GM21529 (cell line): ENCODE data around the gene MYF5.
A peak's percentile ranks its signal among the peaks of the same experiment; 100 is the strongest.

Experiments used
- ATAC-seq: cut with Tn5 transposase; IDR thresholded peaks from one replicate; pipeline ENCODE4 v1.9.1; 2021; ENCODE audit not compliant: unreplicated experiment

The MYF5 gene

DNA sequence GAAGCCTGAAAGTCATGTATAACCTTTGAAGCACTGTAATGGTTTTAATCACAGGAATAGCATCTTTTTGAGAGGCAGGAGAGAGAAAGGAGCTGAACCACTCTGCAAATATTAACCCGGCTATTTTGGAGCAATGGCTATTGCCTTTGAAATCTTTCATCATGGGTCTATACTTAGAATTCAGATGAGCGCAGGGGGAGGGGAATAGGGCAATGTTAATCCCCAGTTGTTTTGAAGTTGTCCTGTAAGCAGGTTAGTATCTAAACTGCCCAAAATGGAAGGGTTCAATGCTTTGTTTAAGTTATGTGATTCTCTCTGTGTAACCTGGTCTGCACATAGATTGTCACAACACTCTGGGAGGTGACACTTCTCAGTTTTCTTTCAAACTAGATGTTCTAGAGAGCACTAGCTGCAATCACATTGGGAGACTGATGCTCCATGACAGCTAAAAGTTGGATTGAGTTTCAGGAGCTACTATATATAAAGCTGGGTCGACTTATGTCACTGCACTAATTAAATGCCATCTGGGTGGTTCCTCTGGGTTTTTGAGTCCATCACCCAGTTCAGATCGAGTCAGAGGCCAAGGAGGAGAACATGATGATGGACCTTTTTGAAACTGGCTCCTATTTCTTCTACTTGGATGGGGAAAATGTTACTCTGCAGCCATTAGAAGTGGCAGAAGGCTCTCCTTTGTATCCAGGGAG lies 9.4 kb upstream of the MYF5 start, which contains the start of gene MYF6:
Gene MYF6, plus strand, starts transcription at position 509 of the 704 bp plus-strand sequence. Its CDS starts 86 bp downstream, at position 595.
- no peak for ATAC-seq

DNA sequence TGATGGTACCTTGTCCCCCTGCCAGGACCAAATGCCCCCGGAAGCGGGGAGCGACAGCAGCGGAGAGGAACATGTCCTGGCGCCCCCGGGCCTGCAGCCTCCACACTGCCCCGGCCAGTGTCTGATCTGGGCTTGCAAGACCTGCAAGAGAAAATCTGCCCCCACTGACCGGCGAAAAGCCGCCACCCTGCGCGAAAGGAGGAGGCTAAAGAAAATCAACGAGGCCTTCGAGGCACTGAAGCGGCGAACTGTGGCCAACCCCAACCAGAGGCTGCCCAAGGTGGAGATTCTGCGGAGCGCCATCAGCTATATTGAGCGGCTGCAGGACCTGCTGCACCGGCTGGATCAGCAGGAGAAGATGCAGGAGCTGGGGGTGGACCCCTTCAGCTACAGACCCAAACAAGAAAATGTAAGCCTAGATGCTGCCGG lies 8.9 kb upstream of the MYF5 start:
- ATAC-seq = no peak

DNA sequence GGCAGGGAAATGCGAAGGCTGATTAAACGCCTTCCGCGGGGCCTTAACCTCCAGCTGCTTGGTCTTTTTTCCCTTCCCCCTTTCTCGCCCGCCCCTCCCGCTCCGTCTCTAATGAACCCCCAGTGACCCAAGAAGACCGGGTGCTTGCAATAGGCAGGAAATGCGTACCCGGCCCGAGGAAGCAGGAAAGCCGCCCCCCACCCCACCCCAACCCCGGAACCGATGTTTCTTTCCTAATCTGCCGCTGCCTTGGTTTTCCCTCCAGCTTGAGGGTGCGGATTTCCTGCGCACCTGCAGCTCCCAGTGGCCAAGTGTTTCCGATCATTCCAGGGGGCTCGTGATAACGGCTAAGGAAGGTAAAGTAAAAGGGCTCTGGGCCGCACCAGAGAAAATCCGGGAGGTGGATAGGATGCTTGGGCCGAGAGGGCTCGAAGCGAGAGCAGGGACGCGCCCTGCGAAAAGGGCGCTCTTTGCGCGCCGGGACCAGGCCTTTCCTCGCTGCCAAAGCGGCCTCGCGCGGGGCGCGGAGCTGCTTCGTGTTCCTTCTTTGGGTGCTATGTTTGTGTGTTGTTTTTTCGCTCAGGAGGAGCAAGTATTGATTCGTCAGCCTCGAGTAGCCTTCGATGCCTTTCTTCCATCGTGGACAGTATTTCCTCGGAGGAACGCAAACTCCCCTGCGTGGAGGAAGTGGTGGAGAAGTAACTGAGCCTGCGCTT lies 8.3 kb upstream of the MYF5 start:
- ATAC-seq = no peak

DNA sequence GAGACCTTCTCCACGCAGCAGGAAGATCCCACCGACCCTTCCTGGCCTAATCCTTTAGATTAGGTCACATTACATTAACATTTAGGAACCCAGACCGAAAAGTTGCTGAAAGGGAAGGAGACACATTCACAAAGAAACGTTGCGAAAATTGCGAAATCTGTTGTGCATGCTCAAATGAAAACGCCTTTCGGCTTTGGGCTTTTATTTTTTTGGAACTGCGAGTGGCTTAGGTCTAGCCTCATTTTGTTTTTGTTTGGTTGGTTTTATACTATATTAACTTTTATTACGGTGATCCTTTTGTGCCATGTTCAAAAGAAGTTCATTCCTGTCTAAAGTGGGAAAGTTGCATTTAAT lies 7.8 kb upstream of the MYF5 start:
- ATAC-seq = no peak

- peak; percentile 52 for ATAC-seq
Measured at GRCh38 chr12:80709811-80710726, 6.6 kb upstream of the MYF5 start.

DNA sequence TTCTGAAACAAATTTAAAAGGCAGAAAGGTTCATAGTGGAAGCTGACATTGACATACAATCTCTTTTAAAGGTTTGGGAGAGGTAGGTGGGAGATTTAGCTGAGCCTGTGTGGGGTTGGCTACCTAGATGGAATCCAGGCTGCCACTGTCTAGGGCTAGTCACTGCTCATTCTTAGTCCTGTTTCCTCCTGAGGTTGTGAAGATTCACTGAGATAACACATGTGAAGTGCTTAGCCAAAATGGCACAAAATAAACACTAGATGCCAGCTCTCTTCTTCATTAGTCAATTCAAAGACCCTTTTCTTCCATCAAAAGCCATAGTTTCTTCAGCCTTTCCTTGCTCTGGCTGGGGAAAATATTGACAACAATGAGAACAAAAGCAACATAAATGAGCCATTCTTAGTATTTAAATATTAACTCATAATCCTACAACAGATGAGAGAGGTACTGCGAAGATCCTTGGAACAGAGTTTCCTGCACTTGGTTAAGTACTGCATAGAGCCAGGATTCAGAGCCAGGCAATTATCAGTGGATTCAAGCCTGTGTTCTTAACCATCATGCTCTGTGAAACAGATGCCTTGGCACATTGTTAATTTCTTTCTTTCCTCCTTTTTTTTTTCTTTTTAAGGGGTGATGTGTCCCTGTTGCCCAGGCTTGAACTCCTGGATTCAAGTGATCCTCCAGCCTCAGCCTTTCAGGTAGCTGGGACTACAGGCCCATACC lies 5.8 kb upstream of the MYF5 start:
- peak; percentile 25 for ATAC-seq

DNA sequence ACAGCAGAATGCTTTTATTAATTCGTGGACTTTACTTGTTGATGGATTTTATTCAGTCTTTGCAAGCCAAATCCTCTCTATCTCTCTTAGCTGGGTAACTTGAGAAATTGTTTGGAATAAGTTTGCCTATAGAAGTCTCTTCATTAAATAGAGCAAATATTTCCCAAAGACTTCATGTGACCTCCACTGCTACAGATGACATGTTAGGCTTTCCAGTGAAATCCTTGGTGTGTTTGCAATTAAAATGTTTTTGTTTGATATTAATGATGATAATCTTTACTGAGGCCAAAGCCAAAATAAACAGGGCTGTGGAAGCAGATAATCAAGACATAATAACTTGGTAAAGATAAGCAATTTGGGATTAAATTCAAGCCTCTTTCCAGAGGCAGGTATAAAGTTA lies 4.8 kb upstream of the MYF5 start:
- no peak for ATAC-seq

- ATAC-seq = no peak
Measured at GRCh38 chr12:80712866-80713265, 3.8 kb upstream of the MYF5 start.

DNA sequence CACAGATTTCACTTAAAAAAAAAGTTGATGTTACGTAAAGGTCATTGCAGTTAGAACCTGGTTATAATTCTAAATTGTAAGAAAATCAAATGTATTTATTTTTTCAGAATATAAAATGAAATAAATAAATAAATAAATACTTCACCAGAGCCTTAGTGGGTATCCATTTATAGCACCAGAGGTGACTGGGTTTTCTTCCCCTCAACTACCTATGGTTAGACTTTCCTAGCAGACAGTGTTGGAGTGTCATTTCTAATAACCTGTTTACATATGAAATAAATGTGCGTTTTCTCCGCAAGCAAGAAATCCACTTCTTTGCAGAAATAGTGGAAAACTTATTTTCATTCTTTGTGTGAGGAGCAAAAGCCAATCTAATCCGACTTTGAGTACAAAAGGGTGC lies 3.3 kb upstream of the MYF5 start:
- no peak for ATAC-seq

GRCh38 chr12:80714055-80714454 lies 2.7 kb upstream of the MYF5 start:
- no peak for ATAC-seq

GRCh38 chr12:80714846-80715245 lies 1.9 kb upstream of the MYF5 start:
- ATAC-seq = no peak

DNA sequence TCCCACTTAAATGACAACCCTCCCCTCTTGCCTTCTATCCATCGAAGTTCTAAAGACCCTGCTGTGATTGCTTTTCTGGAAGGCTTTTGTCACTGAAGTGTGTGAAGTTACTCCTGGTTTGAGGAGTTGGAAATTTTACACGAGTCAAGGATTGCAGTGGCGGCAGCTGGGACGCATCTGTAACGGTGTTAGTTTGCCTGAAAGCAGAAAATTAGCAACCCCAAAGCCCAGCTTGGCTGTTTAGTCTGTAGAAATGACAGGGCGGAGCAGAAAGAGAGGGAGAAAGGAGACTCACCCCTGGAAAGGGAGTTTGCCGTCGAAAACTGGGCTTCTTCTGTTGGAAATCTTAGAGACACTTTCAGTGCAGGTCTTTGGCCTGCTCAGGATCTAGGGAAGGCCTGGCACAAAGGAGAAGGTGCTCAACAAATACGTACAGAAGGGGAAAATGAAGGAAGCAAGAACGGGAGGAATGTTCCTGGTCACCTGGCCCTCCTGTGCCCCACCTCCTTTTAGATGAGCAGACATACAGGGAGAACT lies 931 bp upstream of the MYF5 start:
- ATAC-seq = no peak

- no peak for ATAC-seq
Measured at GRCh38 chr12:80717856-80718255, 1.1 kb downstream of the MYF5 start.

DNA sequence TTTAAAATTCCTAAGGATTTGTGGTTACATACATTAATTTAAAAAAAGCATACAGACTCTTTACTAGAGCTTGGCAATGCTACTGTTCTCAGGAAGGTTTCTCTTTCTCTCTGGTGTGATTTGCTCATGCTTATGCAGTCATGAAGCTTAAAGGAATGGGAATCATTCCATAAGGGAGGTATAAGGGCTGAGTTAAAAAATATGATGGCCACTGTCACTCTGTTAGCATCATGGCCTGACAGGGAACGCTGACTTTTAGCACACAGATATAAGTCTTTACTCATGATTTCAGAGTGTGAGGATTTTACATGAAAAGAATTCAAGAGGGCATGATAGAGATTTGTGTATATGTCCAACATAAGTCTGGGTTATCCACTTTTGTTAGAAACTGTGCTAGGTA lies 3.8 kb downstream of the MYF5 start:
- no peak for ATAC-seq

GRCh38 chr12:80721326-80721725 lies 4.6 kb downstream of the MYF5 start:
- no peak for ATAC-seq

DNA sequence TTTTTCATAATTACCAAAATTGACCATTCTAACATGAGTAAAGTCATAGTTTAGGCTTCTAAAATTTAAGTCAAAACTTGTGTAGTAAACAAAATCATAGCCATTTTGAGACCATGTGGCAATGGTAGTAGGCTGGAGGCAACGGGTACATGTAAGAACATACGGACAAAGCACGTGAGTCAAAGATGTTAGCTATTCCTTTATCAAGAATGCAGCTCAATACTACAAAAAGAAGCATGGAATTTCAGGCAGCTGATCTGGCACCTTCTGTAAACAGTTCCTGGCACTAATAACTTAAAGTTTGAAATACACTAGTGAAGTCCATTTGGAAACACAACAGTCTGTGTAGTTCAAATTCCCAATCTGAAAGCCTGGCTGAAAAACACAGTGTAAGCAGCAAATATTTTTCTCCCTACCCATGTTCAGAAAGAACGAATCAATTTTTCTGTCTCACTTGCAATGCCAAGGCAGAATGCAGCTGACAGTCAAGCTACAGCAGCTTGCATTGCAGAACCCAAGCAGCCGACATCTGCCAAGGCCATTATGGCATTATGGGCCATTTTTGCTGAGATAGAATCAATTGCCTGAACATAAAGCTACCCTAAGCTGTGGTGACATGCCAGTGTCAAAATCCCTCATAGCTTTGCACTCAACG lies 29.3 kb downstream of the MYF5 start:
- no peak for ATAC-seq

DNA sequence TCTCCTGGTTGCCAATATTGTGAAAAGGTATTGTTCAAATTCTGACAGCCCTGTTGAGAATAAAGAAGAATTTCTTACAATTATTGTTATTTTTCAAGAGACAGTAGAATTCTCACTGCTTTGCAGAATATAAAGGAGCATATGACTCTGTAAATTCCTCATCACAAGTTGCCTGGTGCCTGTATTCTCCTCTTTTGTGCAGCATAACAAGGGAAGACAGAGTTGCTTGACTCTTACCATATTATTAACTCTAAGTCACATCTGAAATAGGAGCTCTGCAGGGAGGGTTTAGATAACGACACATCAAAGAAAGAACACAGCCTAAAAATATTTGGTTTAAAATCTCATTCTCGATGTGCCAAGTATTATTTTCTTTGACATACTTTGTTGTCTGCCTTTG lies 31.1 kb downstream of the MYF5 start:
- no peak for ATAC-seq

- ATAC-seq = no peak
Measured at GRCh38 chr12:80749456-80749855, 32.7 kb downstream of the MYF5 start.

DNA sequence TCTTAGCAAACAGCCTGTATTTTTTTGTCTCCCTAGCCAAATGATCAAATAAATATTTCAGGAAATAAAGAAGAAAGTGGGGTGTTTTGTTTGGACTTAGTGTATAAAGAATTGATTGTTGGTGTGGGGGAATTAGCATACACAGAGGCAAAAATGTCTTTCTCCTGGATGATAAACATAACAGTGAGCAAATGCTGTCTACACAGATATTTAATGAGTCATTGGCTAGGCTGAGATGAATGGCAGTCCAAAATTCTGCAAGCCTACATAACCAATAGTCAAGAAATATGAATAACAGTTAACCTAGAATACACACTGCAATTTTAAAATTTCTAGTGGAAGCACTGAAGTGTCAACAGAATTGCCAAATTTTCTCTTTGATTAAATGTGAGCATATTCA lies 35.8 kb downstream of the MYF5 start:
- ATAC-seq = no peak

GRCh38 chr12:80754274-80754673 lies 37.6 kb downstream of the MYF5 start:
- ATAC-seq = no peak
